ENCODE measurements around the gene ARHGAP15. TPM values are rescaled to one million over a fixed set of nuclear protein-coding genes. Genes with fewer than 3 reads are reported as not detected.

The ARHGAP15 gene
- total RNA-seq, 1 experiment from 2014 or later, result 0.41 TPM

- Histone ChIP-seq H3K9me3 (ENCODE audit: control insufficient read depth, insufficient read depth, low read depth, low read length) (no peaks in the 10 kb centered on the region), H3K27me3 (ENCODE audit: control insufficient read depth, insufficient read depth, low read length) (no peaks in the 10 kb centered on the region), H3K4me1 (ENCODE audit: control insufficient read depth, insufficient read depth, low read length) (no peaks in the 10 kb centered on the region), H3K4me3 (ENCODE audit: low read depth in 2 of 2, low read length in 2 of 2) (no peak overlapping the region), H3K36me3 (ENCODE audit: control insufficient read depth, insufficient read depth, low read length) (no peaks in the 10 kb centered on the region), H3K27ac (ENCODE audit: low read length) (no peak overlapping the region)
- ChIA-PET POLR2A (no interaction called here), CTCF (no interaction called here)
- intact Hi-C loops (cut with micrococcal nuclease; ENCODE audit: unreplicated experiment), result no loop called here
- no peak for DNase-seq (ENCODE audit: low read depth, low spot score)
- TF ChIP-seq TCF7L2 (IDR thresholded peaks at IDR 0.05; ENCODE audit: low read depth, low read length) (no peak), REST (IDR thresholded peaks at IDR 0.05; ENCODE audit: insufficient read depth in 1 of 2, low read depth in 2 of 2, low read length in 1 of 2) (no peak), CTCF (IDR thresholded peaks at IDR 0.05) (no peak), POLR2AphosphoS5 (IDR thresholded peaks at IDR 0.05; ENCODE audit: low read depth, low read length) (no peak), SIN3A (IDR thresholded peaks at IDR 0.05; ENCODE audit: borderline replicate concordance, insufficient read depth, low read depth, low read length) (no peak)
- no peak for ATAC-seq
- BruUV-seq (replicated peaks), result no TSS peak
- in situ Hi-C loops (cut with HindIII; ENCODE audit: low pct_unique_long_range_greater_than_20kb, low sequenced_read_pairs), result no loop called here
Measured at GRCh38 chr2:143498496-143498895, 369.3 kb downstream of the ARHGAP15 start.

GRCh38 chr2:143499061-143499460 lies 369.8 kb downstream of the ARHGAP15 start:
- Histone ChIP-seq H3K27me3 (ENCODE audit: control insufficient read depth, insufficient read depth, low read length) (no peaks in the 10 kb centered on the region), H3K9me3 (ENCODE audit: control insufficient read depth, insufficient read depth, low read depth, low read length) (no peaks in the 10 kb centered on the region), H3K4me3 (ENCODE audit: low read depth in 2 of 2, low read length in 2 of 2) (no peak overlapping the region), H3K4me1 (ENCODE audit: control insufficient read depth, insufficient read depth, low read length) (no peaks in the 10 kb centered on the region), H3K27ac (ENCODE audit: low read length) (no peak overlapping the region), H3K36me3 (ENCODE audit: control insufficient read depth, insufficient read depth, low read length) (no peaks in the 10 kb centered on the region)
- POLR2A ChIA-PET, result no interaction called here
- BruUV-seq (replicated peaks), result no TSS peak
- in situ Hi-C loops (cut with HindIII; ENCODE audit: low pct_unique_long_range_greater_than_20kb, low sequenced_read_pairs) (no loop called here), intact Hi-C loops (cut with micrococcal nuclease; ENCODE audit: unreplicated experiment) (no loop called here)
- DNase-seq (ENCODE audit: low read depth, low spot score), result no peak
- ATAC-seq, result no peak
- CTCF ChIA-PET, result no interaction called here
- TF ChIP-seq REST (IDR thresholded peaks at IDR 0.05; ENCODE audit: insufficient read depth in 1 of 2, low read depth in 2 of 2, low read length in 1 of 2) (no peak), CTCF (IDR thresholded peaks at IDR 0.05) (no peak), SIN3A (IDR thresholded peaks at IDR 0.05; ENCODE audit: borderline replicate concordance, insufficient read depth, low read depth, low read length) (no peak), POLR2AphosphoS5 (IDR thresholded peaks at IDR 0.05; ENCODE audit: low read depth, low read length) (no peak), TCF7L2 (IDR thresholded peaks at IDR 0.05; ENCODE audit: low read depth, low read length) (no peak)
